GM21528 (cell line): ENCODE measurements around the gene SYT8.
"Not testable (repeated sequence)": the region's sequence is repeated elsewhere in the genome, so short reads cannot be mapped to it uniquely, and the experiment has no call there.

ENCODE experiments used
- ATAC-seq: cut with Tn5 transposase; IDR thresholded peaks from one replicate; pipeline ENCODE4 v1.9.1; 2021; ENCODE audit warnings: mild to moderate bottlenecking, moderate library complexity; ENCODE audit not compliant: unreplicated experiment, low FRiP score

SYT8 gene, protein sequence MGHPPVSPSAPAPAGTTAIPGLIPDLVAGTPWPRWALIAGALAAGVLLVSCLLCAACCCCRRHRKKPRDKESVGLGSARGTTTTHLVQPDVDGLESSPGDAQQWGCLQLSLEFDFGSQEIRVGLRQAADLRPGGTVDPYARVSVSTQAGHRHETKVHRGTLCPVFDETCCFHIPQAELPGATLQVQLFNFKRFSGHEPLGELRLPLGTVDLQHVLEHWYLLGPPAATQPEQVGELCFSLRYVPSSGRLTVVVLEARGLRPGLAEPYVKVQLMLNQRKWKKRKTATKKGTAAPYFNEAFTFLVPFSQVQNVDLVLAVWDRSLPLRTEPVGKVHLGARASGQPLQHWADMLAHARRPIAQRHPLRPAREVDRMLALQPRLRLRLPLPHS

DNA sequence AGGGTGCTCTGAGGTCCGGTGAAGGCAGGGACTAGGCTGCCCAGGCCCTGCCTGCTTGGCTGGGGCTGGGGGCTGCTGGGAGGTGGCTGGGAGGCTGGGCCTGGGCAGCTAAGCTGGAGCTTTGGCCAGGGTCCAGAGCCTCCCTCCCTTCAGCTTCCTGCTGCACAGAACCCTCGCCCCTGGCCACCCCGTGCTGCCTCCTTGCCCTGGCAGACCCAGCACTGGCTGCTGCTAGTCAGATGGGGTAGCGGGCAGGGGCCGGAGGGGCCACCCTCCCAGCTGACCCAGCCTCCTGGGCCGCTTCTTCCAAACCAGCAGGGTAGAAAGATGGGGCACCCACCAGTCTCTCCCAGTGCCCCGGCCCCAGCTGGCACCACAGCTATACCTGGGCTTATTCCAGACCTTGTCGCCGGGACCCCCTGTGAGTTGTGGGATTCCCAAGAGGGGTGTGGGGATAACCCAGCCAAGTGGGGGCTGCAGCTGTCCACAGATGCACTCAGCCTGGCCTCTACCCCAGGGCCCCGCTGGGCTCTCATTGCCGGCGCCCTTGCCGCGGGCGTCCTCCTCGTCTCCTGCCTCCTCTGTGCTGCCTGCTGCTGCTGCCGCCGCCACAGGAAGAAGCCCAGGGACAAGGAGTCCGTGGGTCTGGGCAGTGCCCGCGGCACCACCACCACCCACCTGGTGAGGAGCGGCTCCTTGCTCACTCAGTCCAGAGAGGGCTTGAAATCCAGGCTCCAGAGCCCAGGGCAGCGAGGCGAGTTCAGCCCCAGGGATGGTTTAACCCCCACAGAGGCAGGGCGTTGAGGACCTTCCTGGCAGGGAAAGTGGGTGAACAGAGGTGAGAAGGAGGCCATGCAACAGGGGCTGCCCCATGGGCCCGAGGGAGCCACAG is at the start of gene SYT8:
Gene SYT8, plus strand, starts transcription at position 212 of the 892 bp plus-strand sequence. Its CDS starts 116 bp downstream, at position 328.
- ATAC-seq = no peak

DNA sequence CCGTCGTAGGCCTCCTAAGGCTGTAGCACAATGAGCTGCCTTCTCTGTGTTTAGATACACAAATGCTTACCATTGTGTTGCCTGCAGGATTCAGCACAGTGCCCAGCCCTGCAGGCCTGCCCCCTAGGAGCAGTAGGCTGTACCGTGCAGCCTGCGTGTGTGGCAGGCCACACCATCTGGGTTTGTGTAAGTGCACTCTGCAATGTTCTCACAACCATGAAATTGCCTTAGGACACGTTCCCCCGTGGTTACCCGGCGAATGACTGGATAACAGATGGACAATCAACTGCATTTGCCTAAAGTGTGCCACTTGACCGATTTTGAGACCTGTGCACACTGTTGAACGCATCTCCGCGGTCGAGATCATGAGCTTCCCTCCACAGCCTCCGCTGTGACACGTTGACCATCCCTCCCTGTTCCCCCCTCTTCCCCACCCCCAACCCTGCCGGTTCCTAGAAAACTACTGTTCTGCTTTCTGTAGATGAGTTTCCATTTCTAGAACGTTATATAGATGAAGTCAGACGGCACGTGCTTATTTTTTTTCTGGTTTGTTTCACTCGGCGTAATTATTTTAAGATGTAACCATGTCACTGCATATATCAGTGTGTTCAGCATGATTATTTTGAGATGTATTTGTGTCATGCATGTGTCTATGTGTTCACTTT is 48.9 kb upstream of the SYT8 start:
- no peak for ATAC-seq

DNA sequence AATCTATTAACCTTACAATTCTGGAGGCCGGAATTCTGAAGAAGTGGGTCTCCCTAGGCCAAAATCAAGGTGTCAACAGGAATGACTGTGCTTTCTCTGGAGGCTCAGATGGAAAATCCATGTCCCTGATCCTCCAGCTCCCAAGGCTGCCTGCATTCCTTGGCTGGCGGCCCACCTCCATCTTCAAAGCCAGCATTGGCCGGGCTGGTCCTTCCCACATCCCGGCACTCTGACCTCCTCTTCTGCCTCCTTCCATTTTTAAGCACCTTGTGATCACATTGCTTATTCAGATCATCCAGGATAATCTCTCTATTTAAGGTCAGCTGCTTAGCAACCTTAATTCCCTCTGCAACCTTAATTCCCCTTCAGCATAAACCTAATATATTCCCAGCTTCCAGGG is 48.3 kb upstream of the SYT8 start:
- no peak for ATAC-seq

DNA sequence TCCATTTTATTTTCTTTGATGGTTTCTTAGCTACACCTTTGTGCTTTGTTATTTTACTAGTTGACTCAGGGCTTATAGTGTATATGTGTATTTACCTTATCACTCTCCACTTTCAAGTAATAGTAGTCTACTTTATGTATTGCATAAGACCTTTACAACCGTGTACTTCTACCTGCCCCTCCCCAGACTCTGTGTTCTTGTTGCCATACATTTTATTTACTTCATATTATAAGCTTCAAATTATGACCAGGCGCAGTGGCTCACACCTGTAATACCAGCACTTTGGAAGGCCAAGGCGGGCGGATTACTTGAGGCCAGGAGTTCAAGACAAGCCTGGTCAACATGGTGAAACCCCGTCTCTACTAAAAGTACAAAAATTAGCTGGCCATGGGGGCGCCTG is 42.9 kb upstream of the SYT8 start:
- ATAC-seq = no peak

DNA sequence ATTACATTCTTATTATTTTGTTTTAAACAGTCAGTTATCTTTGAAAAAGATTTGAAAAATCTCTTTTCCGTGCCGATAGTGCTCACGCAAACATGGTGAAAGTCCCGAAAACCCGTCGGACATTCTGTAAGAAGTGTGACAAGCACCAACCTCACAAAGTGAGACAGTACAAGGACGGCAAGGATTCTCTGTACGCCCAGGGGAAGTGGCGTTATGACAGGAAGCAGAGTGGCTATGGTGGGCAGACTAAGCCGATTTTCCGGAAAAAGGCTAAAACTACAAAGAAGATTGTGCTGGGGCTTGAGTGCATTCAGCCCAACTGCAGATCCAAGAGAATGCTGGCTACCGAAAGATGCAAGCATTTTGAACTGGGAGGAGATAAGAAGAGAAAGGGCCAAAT is 42.3 kb upstream of the SYT8 start:
- no peak for ATAC-seq

DNA sequence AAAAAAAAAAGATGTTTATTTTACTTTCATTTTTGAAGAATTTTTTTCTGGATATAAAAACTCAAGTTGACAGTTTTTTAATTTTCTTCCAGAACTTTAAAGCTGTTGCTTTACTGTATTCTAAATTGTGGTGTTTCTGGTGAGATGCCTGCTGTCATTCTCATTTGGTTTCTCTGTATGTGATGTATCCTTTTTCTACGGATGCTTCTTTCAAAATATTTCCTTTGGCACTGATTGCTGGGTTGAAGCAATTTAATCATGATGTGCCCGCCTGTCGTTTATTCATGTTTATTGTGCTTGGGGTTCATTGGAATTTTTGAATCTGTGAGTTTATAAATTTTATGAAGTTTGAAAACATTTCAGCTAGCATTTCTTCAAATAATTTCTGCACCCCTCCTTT is 41.7 kb upstream of the SYT8 start:
- no peak for ATAC-seq

DNA sequence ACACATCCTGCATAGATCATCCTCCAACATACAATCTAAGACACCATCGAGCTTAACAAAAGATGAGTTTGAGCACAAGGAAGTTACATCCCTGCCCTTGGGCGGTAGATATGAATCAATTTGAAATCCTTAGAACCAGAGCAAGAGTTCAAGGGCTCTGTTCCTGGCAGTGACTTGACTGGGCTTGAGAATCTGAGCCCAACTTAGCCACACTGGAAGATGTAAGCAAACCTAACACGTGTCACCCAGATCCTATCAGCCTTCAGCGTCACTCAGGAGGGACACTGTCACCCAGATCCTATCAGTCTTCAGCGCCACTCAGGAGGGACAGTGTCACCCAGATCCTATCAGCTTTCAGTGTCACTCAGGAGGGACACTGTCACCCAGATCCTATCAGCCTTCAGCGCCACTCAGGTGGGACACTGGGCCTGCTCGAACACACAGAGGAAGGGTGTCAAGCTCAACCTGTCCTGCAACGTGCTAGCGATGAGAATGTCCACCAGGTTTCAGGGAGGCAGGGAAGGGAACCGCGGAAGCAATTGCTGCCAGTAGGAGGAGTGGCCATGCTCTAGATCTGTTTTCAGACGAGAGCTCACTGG is 38.3 kb upstream of the SYT8 start:
- ATAC-seq = no peak

DNA sequence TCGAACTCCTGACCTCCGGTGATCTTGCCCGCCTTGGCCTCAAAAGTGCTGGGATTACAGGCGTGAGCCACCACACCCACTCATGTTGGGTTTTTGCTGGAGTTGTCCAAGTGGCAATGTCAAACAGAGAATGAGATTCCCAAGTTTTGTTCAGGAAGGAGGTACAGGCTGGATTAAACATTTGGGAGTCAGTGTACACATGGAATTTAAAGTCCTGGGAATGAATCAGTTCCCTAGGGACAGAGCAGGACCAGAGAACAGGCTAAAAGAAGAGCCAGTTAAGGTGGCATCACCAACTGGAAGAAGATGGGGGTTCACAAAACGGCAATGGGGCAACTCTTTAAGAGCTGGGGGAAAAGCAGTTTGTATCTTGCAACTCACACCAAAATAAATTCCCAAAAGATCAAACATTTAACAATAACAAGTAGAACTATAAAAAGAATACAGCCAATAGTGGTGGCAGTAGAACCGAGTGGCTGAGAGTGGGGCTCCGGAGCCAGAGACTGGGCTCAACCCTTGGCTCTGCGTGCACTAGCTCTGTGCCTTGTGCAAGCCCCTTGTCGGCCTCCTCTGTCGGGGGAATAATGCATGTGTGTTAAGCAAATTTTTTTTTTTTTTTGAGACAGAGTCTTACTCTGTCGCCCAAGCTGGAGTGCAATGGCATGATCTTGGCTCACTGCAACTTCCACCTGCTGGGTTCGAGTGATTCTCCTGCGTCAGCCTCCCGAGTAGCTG is 37.2 kb upstream of the SYT8 start:
- ATAC-seq = no peak

DNA sequence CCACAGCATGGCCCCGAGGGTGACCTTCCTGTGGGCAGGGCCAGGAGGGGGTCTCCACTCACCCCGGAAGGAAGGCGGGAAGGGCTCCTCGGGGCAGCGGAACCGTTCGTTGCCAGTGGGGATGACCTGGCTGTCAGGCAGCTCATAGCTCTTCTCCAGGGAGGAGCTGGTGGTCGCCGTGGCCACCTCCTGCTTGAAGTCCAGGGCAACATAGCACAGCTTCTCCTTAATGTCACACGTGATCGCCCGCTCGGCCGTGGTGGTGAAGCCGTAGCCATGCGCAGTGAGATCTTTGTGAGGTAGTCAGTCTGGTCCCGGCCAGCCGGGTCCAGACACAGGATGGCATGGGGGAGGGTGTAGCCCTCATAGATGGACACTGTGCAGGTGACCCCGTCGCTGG is 31.5 kb upstream of the SYT8 start:
- ATAC-seq = no peak

DNA sequence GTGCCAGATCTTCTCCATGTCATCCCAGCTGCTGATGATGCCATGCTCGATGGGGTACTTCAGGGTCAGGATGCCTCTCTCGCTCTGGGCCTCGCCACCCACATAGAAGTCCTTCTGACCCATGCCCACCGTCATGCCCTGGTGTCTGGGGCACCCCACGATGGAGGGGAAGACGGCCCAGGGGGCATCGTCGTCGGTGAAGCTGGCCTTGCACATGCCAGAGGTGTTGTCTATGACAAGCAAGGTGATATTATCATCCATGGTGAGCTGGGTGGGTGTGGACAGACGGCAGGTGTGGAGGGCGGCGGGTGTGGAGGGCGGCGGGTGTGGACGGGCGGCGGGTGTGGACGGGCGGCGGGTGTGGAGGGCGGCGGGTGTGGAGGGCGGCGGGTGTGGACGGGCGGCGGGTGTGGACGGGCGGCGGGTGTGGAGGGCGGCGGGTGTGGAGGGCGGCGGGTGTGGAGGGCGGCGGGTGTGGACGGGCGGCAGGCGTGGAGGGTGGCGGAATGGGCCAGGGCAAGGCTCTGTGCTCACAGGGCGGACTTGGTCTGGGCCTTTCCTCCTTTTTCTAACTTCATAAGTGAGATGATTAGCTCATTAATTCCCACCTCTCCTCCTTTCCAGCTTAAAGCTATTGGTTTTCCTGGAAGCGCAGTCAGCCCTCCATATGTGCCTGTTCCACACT is 30.8 kb upstream of the SYT8 start:
- not testable (repeated sequence) for ATAC-seq

DNA sequence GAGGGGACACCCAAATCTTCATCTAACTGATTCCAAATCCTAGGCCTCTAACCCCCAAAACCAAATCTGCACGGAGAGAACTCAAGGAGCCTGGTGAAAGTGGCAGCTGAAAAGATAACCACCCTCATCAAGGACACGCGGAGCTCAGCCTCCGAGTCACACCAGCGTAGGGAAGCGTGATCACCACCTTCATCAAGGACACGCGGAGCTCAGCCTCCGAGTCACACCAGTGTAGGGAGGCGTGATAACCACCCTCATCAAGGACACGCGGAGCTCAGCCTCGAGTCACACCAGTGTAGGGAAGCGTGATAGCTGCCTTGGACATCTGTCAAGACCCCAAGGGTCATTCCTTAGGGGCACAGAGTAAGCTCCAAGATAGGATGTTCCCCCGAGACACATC is 29.3 kb upstream of the SYT8 start:
- ATAC-seq = no peak

DNA sequence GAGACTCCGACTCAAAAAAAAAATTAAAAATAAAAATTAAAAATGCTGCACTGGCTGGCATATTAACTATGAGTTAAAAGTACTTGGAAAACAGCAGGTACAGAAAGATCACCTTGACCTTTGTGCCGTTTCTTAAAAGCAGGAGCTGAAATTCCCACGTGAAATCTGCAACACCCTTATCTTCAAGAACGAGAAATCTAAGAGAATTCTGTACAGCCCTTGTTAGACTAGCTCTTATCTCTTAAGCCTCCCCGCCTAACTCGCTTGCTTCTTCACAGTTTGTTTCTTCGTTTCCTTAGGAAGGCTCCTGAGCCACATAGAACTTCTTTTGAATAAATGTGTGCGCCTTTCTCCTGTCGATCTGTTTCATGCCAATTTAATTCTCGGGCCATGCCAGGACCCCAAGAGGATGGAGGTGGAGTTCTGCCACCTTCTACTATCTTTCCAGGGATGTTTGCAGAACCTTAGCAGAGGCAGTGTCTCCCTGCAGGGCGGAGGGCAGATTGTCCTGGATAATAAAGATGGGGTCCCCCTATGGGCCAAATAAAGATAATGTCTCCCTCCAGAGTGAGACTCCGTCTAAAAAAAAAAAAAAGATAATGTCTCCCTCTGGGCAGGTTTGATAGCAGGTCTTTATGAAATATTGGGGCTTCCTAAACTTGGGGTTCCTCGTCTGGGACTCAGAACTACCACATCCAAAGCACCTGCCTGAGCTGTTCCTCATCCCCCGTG is 27.4 kb upstream of the SYT8 start:
- ATAC-seq = no peak

DNA sequence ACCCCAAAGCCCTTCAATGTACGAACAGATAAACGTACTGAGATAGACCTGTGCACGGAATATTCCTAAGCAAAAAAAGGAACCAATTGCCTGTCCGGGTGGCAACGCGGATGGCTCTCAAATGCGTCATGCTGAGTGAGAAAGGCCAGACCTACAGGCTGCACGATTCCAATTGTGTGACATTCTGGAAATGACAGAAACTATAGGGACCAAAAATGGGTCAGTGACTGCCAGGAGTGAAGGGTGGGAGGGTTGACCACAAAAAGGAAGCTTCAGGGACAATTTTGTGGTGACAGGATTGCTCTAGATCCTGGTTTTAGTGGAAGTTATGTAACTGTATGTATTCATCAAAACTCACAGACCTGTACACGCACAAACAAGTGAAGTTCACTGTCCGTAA is 24.0 kb upstream of the SYT8 start:
- no peak for ATAC-seq

DNA sequence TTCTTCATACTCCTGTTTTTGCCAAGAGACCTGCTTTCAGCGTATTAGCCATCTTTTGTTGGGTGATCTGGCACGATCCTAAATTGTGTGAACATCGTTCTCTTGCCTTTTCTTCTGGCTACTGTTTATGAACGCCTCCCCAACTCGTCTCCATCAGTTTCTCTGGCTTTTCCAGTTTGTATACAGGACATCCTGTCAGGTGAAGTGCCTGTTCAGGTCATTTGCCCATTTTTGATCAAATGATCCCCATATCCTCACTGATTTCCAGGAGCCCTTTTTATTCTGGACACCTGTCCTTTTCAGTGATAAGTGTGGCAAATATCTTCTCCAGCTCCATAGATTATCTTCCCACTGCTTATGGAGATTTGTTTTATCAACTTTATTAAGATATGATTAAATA is 22.5 kb upstream of the SYT8 start:
- ATAC-seq = no peak

DNA sequence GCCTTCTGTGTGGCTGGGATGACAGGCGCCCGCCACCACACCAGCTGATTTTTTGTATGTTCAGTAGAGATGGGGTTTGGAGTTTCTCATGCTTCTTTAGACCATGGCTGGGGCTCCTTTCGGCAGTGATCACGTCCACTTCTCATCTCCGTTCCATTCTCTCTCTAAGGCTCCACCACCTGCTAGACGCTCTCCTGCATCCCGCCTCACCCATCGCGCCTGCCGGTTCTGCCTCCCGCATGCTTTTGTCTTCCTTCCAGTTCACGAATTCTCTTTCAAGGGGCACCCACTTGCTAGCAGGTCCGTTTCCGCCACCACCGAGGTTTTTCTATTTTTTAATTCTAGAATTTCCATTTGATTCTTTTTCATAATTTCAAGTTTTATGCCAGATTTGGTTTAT is 22.0 kb upstream of the SYT8 start:
- ATAC-seq = no peak

DNA sequence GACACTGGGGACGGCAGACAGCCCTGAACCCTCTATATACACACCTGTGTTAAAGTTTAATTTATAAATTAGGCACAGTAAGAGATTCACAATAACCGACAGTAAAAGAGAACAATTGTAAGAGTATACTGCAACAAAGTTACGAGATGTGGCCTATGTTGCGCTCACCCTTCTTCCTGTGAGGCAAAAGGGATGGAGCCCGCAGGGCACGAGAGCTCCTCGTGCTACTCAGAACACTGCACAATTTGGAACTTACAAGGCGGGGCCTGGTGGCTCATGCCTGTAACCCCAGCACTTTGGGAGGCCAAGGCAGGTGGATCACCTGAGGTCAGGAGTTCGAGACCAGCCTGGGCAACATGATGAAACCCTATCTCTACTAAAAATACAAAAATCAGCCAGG is 21.4 kb upstream of the SYT8 start:
- not testable (repeated sequence) for ATAC-seq

DNA sequence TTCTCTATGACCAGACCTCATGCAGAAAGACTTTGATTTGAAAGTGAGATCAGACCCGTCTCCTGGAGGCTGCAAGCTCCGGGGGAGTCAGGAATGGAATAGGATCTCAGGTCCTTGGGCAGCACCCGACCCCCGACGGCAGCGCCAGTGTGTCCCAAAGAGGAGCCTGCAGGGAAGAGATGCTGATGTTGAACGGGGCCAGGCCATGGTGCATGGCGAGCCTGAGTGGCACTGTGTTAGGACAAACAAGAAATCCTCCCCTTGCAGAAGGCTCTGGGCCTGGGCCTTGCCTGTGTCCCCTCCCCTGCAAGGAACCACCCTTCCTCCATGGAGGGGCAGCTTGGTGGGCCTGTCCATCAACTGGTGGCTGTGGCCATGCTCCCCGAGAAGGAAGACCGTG is 20.1 kb upstream of the SYT8 start:
- ATAC-seq = no peak

DNA sequence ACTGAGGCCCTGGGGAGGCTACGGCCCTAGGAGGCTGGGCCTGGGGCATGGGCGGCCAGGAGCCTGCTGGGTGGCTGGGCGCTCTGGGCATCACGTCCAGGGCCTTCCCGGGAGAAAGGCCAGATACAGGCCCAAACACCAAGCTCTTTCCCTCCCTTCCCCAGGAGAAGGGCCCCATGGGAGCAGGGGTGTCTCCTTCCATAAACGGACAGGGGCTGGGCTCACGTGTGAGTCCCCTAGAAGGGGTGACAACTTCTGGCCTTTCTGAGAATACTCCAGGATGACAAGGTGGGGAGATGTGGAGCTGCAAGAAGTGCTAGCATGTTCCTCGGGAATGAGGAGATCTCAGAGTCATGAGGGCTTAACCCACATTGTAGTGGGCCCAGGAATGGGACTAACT is 19.5 kb upstream of the SYT8 start:
- ATAC-seq = no peak

DNA sequence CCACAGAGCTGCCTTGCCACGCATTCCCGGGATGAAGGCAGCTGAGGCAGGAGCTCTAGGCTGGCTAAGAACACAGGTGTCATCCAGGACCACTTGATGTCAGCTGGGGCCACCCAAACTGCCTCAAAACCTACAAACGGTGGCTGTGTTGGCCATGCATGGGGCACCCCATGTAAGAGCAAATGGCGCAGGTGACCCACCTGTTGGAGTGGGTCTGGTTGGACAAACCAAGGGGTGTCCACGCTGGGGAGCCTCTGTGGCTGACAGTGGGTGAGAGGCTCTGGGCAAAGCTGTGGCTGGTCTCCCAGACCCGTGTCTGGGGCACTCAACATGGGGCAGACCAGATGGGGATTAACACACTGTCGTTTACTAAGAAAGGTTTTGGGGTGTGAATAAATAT is 19.0 kb upstream of the SYT8 start:
- ATAC-seq = no peak
